IPS DF 6.9 (cell line): ENCODE data around the gene AQP11.
"Not testable (repeated sequence)": the region's sequence is repeated elsewhere in the genome, so short reads cannot be mapped to it uniquely, and the experiment has no call there.

Experiments used
- DNase-seq: peaks from one replicate; pipeline ENCODE4 v3.0.0-alpha.2; 2013; ENCODE audit warnings: low read depth, low spot score
- H3K27ac ChIP-seq: one replicate; pipeline ENCODE4 v1.5.1; 2013; ENCODE audit warnings: low read length, control low read depth
- H3K27me3 ChIP-seq: 2 replicates; pipeline ENCODE4 v1.6.1; 2013; ENCODE audit warnings: mild to moderate bottlenecking, low read length; ENCODE audit not compliant: control insufficient read depth, insufficient read depth
- H3K36me3 ChIP-seq: 2 replicates; pipeline ENCODE4 v1.6.1; 2013; ENCODE audit warnings: low read length; ENCODE audit not compliant: control insufficient read depth, insufficient read depth
- H3K4me1 ChIP-seq: 2 replicates; pipeline ENCODE4 v1.6.1; 2013; ENCODE audit warnings: low read length; ENCODE audit not compliant: control insufficient read depth, insufficient read depth
- H3K4me3 ChIP-seq: 2 replicates; pipeline ENCODE4 v1.5.1; 2013; ENCODE audit warnings: mild to moderate bottlenecking, low read length
- H3K9me3 ChIP-seq: 2 replicates; pipeline ENCODE4 v1.6.1; 2013; ENCODE audit warnings: low read length, inconsistent platforms; ENCODE audit not compliant: control insufficient read depth, insufficient read depth
- WGBS: extraction: QIAGEN DNeasy Blood & Tissue Kit; methylation state at CpG from one replicate; pipeline ENCODE4 v1.1.7; 2013; ENCODE audit warnings: mixed read lengths, missing lambda C conversion rate; ENCODE audit not compliant: insufficient read length, insufficient coverage; 5-methylcytosine and 5-hydroxymethylcytosine counted together

The AQP11 gene

GRCh38 chr11:77589521-77590193, at the start of gene AQP11:
TSS of gene AQP11 (plus strand) at chr11:77589953. CDS start at chr11:77589993, 40 bp downstream.
- Histone ChIP-seq H3K4me3 (peak within 1 kb of the TSS; percentile 54), H3K27ac (no peak within 1 kb of the TSS), H3K27me3 (no peaks in the 10 kb centered on the region), H3K36me3 (no peaks in the 10 kb centered on the region), H3K9me3 (no peaks in the 10 kb centered on the region), H3K4me1 (0 out of 2 replicates have a peak, but pooled peaks cover 2% of the 10 kb centered on the region)
- DNase-seq: peak; percentile 57
- WGBS: no CpG with 5 or more reads among the region's 75 CpGs

- Histone ChIP-seq H3K4me3 (no peak overlapping the region), H3K4me1 (no peaks in the 10 kb centered on the region), H3K27ac (no peak overlapping the region), H3K9me3 (no peaks in the 10 kb centered on the region), H3K27me3 (no peaks in the 10 kb centered on the region), H3K36me3 (no peaks in the 10 kb centered on the region)
- no peak for DNase-seq
- no CpG with 5 or more reads among the region's 1 CpG for WGBS
Measured at GRCh38 chr11:77542296-77542695, 47.5 kb upstream of the AQP11 start.

- DNase-seq: no peak
- H3K4me1 ChIP-seq: no peaks in the 10 kb centered on the region
- no CpG with 5 or more reads among the region's 7 CpGs for WGBS
- no peaks in the 10 kb centered on the region for H3K27me3 ChIP-seq
- no peaks in the 10 kb centered on the region for H3K36me3 ChIP-seq
- H3K27ac ChIP-seq: no peak overlapping the region
- no peaks in the 10 kb centered on the region for H3K9me3 ChIP-seq
- no peak overlapping the region for H3K4me3 ChIP-seq
Measured at GRCh38 chr11:77547047-77547836, 42.5 kb upstream of the AQP11 start.

GRCh38 chr11:77547863-77548551, 41.7 kb upstream of the AQP11 start:
- H3K27ac ChIP-seq: peak overlapping the region; percentile 48
- peak; percentile 45 for DNase-seq
- WGBS: no CpG with 5 or more reads among the region's 9 CpGs

GRCh38 chr11:77548552-77549445, 41.0 kb upstream of the AQP11 start:
- no peaks in the 10 kb centered on the region for H3K27me3 ChIP-seq
- H3K27ac ChIP-seq: no peak overlapping the region
- no peak overlapping the region for H3K4me3 ChIP-seq
- WGBS: no CpG with 5 or more reads among the region's 6 CpGs
- H3K36me3 ChIP-seq: no peaks in the 10 kb centered on the region
- DNase-seq: no peak
- H3K9me3 ChIP-seq: no peaks in the 10 kb centered on the region
- H3K4me1 ChIP-seq: no peaks in the 10 kb centered on the region

More at GRCh38 chr11:77547863-77548551, 41.7 kb upstream of the AQP11 start:
- H3K4me1 ChIP-seq: no peaks in the 10 kb centered on the region
- H3K9me3 ChIP-seq: no peaks in the 10 kb centered on the region
- H3K4me3 ChIP-seq: no peak overlapping the region
- H3K27me3 ChIP-seq: no peaks in the 10 kb centered on the region
- no peaks in the 10 kb centered on the region for H3K36me3 ChIP-seq

GRCh38 chr11:77551426-77551825, 38.3 kb upstream of the AQP11 start:
- WGBS: no CpG with 5 or more reads among the region's 8 CpGs
- H3K9me3 ChIP-seq, H3K4me3 ChIP-seq, H3K36me3 ChIP-seq, H3K27ac ChIP-seq, DNase-seq, H3K27me3 ChIP-seq, H3K4me1 ChIP-seq: not testable (repeated sequence)

GRCh38 chr11:77557553-77557952, 32.2 kb upstream of the AQP11 start:
- DNase-seq: peak; percentile 45
- no CpG with 5 or more reads among the region's 5 CpGs for WGBS
- Histone ChIP-seq H3K4me1 (0 out of 2 replicates have a peak, but pooled peaks cover 2% of the 10 kb centered on the region), H3K27me3 (no peaks in the 10 kb centered on the region), H3K4me3 (no peak overlapping the region), H3K27ac (no peak overlapping the region), H3K36me3 (no peaks in the 10 kb centered on the region; the same call in 1 of the 2 replicates), H3K9me3 (no peaks in the 10 kb centered on the region)

GRCh38 chr11:77558380-77558779, 31.4 kb upstream of the AQP11 start:
- no peaks in the 10 kb centered on the region; the same call in 1 of the 2 replicates for H3K36me3 ChIP-seq
- H3K27ac ChIP-seq: no peak overlapping the region
- H3K4me1 ChIP-seq: 0 out of 2 replicates have a peak, but pooled peaks cover 2% of the 10 kb centered on the region
- DNase-seq: no peak
- H3K9me3 ChIP-seq: no peaks in the 10 kb centered on the region
- no CpG with 5 or more reads among the region's 4 CpGs for WGBS
- H3K27me3 ChIP-seq: no peaks in the 10 kb centered on the region
- H3K4me3 ChIP-seq: no peak overlapping the region

- Histone ChIP-seq H3K36me3 (no peaks in the 10 kb centered on the region), H3K27ac (no peak overlapping the region)
Measured at GRCh38 chr11:77559686-77560401, 29.9 kb upstream of the AQP11 start.

More at GRCh38 chr11:77559686-77560401, 29.9 kb upstream of the AQP11 start:
- 0 out of 2 replicates have a peak, but pooled peaks cover 2% of the 10 kb centered on the region for H3K4me1 ChIP-seq
- H3K27me3 ChIP-seq: no peaks in the 10 kb centered on the region
- H3K9me3 ChIP-seq: no peaks in the 10 kb centered on the region
- no peak for DNase-seq
- no peak overlapping the region for H3K4me3 ChIP-seq
- 100% methylated on average over 1 of the region's 6 CpGs for WGBS
